Epithelial cell of esophagus (primary cell): ENCODE results near the gene CHST14.

Experiments
- DNase-seq: peaks from one replicate; pipeline ENCODE4 v3.0.0; 2010; ENCODE audit warnings: low read depth
- H3K4me3 ChIP-seq: 2 replicates; pipeline ENCODE4 v1.5.1; 2011; ENCODE audit warnings: mild to moderate bottlenecking, low read length, control low read depth
- TF ChIP-seq, protein P1 (sequence below): IDR thresholded peaks from 2 replicates; pipeline ENCODE4 v1.5.1; 2011; ENCODE audit warnings: low read depth, mild to moderate bottlenecking, low read length, control low read depth, inconsistent platforms; ENCODE audit not compliant: insufficient read depth; ENCODE audit errors: missing control alignments

CHST14 gene

DNA sequence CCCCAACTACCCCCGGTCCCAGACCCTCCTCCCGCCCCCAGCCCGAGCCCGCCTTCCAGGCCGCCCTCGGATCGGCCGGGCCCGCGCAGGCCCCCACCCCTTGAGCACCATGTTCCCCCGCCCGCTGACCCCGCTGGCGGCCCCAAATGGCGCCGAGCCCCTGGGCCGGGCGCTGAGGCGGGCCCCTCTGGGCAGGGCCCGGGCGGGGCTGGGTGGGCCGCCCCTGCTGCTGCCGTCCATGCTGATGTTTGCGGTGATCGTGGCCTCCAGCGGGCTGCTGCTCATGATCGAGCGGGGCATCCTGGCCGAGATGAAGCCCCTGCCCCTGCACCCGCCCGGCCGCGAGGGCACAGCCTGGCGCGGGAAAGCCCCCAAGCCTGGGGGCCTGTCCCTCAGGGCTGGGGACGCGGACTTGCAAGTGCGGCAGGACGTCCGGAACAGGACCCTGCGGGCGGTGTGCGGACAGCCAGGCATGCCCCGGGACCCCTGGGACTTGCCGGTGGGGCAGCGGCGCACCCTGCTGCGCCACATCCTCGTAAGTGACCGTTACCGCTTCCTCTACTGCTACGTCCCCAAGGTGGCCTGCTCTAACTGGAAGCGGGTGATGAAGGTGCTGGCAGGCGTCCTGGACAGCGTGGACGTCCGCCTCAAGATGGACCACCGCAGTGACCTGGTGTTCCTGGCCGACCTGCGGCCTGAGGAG is 472 bp downstream of the CHST14 start:
- H3K4me3 ChIP-seq = peak overlapping the region; percentile 56
- TF ChIP-seq, protein P1, sequence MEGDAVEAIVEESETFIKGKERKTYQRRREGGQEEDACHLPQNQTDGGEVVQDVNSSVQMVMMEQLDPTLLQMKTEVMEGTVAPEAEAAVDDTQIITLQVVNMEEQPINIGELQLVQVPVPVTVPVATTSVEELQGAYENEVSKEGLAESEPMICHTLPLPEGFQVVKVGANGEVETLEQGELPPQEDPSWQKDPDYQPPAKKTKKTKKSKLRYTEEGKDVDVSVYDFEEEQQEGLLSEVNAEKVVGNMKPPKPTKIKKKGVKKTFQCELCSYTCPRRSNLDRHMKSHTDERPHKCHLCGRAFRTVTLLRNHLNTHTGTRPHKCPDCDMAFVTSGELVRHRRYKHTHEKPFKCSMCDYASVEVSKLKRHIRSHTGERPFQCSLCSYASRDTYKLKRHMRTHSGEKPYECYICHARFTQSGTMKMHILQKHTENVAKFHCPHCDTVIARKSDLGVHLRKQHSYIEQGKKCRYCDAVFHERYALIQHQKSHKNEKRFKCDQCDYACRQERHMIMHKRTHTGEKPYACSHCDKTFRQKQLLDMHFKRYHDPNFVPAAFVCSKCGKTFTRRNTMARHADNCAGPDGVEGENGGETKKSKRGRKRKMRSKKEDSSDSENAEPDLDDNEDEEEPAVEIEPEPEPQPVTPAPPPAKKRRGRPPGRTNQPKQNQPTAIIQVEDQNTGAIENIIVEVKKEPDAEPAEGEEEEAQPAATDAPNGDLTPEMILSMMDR = no peak
- no peak for DNase-seq

DNA sequence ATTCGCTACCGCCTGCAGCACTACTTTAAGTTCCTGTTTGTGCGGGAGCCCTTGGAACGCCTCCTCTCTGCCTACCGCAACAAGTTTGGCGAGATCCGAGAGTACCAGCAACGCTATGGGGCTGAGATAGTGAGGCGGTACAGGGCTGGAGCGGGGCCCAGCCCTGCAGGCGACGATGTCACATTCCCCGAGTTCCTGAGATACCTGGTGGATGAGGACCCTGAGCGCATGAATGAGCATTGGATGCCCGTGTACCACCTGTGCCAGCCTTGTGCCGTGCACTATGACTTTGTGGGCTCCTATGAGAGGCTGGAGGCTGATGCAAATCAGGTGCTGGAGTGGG is 995 bp downstream of the CHST14 start:
- DNase-seq = peak; percentile 53
- TF ChIP-seq, protein P1 = no peak

DNA sequence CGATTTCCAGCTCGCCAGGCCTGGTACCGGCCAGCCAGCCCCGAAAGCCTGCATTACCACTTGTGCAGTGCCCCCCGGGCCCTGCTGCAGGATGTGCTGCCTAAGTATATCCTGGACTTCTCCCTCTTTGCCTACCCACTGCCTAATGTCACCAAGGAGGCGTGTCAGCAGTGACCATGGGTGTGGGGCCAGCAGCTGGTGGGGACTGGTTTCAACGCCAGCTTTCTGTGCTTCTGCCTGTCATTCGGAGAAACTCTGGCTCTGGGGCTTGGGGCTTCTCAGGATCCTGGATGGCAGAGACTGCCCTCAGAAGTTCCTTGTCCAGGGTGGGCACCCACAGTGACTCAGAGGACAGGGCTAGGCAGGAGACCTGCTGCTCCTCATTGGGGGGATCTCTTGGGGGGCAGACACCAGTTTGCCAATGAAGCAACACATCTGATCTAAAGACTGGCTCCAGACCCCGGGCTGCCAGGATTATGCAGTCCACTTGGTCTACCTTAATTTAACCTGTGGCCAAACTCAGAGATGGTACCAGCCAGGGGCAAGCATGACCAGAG is 1.5 kb downstream of the CHST14 start:
- TF ChIP-seq, protein P1 = no peak
- no peak for DNase-seq
- peak overlapping the region; percentile 56 for H3K4me3 ChIP-seq

More for the DNA sequence above, 995 bp downstream of the CHST14 start:
- H3K4me3 ChIP-seq = peak overlapping the region; percentile 56

DNA sequence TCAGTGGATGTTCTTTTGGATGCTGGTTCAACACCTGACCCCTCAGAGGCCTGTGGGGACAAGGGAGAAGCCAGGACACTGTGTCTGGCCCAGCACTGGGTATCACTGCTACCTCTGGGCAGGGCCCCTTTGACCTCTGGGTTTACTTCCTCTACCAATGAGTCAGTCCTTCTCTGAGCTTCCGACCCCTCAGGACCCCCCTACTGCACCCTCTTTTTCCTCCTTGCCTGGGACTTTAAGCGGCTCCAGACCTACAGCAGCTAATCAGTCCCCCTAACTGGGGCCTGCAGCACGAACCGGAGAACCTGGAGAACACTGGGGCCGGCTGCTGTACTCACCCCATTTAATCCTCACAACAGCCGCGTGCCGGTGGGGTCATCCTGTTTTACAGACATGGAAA is 3.8 kb downstream of the CHST14 start:
- H3K4me3 ChIP-seq = no peak overlapping the region
- TF ChIP-seq, protein P1 = no peak

DNA sequence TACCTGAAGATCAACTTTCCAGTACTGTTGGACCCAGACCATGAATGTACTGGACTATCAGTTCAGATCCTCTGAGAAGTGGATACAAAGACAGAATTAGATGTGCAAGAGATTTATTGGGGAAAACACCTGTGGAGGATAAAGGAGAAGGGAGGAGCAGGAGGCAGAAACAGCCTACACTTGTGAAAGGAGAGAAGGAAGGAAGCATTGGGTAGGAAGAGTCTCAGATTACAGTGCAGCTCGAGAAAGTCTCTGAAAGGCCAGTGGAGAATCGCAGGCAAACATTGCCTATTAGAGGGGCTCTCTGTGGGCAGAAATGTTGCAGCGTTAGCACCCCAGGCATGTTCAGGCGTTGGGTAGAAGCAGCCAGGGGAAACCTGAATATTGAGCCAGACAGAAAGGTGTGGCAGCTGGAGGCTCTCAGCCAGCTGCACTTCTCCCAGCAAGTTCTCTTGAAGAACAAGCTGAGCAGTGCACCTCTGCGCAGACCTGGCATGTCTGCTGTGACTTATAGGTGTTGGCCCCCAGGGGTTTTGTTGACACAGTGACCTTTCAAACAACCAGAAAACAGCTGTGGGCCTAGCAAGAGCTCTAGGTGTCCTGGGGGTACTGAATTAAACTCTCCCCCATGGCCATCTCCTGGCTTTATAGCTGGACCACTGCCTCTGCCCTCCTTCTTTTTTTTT is 7.0 kb downstream of the CHST14 start:
- TF ChIP-seq, protein P1 = no peak
- no peak overlapping the region for H3K4me3 ChIP-seq
- peak; percentile 75 for DNase-seq

More for the DNA sequence above, 3.8 kb downstream of the CHST14 start:
- no peak for DNase-seq

DNA sequence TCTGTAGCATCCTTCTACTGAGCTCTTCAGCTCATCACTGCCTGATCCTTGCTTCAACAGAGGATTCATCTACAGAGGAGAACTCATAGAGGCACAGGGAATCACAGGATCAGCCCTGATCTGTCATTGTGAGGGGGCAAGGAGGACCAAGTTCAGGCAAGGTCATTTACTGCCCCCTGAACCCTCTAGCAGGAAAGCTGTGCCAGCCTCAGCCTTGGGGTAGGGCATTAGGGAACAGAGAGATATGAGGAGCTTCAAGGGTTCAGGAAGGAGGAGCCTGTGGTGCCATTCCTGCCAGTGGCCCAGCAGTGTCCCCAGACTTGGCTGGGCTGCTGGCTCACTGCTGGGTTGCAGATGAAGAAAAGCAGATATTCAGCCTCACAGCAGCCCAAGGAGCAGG is 8.2 kb downstream of the CHST14 start:
- TF ChIP-seq, protein P1 = no peak
- DNase-seq = no peak
- H3K4me3 ChIP-seq = no peak overlapping the region
